HuH-7 (cell line): ENCODE results near the gene ARVCF.

ENCODE experiments used
- DNase-seq: peaks from one replicate; pipeline ENCODE4 v3.0.0; 2011; ENCODE audit warnings: low spot score

The ARVCF gene

DNA sequence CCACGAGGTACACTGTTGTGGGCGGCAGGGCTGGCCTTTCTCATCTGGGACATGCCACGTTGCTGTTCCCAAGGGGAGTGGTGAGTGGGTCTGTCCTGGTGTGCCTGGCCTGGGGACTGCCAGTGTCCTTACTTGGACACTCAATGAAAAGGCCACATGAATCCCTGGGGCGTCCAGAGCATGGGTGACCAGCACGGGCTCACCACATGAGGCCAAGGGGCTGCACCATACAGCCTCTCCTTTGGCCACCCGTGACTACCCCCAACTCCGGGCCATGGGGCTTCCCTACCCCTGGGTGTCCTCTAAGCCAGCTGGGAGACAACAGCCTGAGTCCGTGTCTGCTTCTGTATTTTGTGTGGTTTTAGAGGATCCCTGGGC lies 54.8 kb downstream of the ARVCF start:
- DNase-seq = no peak

DNA sequence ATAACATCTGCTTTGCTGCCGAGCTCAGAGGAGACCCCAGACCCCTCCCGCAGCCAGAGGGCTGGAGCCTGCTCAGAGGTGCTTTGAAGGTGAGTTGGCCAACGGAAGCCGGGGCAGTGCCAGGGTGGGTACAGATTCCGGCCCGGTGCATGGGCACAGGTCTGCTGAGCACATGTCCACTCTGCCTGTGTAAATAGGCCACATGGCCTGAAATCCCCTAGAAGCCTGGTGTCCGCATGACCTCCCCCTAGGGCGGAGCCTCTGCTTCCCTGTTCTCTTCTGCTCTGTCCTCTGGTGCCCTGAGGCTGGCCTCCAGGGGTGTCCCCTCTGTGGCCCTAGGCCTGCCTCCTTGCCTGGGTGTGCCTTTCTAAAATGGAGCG lies 55.4 kb downstream of the ARVCF start:
- DNase-seq = no peak

DNA sequence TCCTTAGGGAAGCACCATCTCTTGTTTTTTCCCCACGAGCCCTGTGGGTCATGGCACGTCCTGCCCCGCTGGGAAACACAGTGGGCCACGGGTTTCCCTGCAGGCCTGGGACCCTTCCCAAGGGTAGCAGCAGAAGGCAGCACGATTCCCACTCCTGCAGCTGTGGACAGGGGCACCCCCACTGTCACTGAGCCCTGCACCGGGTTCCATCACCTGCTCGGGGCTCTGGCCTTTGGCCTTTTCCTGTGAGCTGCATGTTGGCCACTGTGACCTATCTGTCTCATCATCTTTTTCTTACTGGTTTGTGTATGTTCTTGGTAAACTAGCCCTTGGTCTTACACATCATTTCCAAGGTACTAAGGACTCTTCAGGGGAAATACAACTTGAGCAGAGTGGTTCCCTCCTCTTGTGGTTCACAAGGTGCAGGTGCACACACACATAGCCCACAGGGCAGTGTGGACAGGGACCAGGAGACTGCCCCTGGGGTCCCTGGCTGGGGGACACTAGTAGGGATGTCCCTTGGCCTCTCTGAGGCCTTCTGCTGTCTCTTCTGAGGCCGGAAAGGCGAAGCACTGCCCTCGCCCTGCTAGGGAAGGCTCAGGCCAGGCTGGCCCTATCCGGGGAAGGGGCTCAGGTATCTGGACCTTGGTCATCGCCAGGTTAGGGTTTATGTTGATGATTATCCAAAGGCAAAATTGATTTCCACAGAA lies 56.0 kb downstream of the ARVCF start:
- DNase-seq = no peak

DNA sequence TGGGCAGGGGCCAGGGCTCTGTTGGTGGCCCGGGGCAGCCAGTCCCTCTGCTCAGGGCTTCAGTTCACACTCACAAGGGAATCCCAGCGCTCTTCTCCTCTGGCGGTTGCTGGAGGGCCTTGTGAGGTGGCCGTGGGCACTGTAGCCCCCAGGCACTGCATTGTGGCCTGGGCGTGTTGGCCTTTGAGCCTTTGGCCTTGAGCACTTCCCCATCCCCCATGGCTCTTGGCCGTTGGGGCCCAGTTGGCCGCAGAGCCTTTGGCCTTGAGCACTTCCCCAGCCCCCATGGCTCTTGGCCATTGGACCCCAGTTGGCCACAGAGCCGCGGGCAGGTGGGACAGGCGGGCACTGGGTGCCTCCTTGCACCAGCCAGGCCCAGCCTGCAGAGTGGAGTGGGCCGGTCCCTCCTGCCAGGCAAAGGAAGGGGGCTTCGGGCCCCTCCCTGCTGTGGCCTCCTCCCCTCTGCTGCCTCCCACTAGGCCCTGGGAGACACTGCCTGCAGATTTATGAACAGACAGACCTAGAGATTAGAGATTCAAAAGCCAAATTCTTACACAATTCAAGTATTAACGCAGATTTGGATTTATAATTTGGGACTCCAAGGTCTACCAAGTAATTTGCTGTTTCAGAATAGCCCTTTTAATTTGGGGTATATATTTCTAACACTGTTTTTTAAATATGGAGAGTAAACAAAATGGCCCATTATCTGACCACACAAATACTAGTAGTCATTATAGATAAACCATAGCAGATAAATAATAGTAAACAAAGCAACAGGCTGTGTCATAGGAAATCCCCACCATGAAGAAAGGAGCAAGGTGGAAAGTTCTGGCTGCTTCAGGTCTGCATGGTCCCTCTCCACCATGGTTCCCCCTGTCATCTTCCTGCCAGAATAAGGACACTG lies 56.8 kb downstream of the ARVCF start:
- no peak for DNase-seq

DNA sequence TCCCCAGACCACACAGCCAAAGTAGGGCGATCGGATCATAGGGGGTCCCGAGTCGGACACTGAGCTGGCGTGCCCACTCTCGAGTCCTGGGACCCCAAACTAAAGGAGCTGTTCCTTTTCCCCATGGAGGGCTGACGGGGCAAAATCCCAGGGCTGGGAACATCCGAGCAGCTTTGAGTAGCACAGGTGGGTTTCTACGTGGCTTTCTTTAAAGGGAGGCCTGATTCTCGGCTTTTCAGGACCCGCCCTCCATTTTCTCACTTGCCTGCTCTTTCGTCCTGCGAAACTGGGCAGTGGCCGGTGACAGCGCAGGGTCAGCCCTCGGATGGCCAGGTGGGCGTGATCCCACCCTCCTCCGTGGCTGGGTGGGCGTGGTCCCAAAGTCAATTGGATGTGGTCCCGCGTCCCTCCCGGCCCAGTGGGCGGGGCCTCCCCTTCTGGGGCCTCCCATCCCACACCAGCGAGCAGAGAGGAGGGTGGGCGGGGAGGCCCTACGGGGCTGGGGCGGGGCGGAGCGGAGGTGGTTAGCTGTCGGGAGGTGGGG lies 57.5 kb downstream of the ARVCF start:
- peak; percentile 98 for DNase-seq

DNA sequence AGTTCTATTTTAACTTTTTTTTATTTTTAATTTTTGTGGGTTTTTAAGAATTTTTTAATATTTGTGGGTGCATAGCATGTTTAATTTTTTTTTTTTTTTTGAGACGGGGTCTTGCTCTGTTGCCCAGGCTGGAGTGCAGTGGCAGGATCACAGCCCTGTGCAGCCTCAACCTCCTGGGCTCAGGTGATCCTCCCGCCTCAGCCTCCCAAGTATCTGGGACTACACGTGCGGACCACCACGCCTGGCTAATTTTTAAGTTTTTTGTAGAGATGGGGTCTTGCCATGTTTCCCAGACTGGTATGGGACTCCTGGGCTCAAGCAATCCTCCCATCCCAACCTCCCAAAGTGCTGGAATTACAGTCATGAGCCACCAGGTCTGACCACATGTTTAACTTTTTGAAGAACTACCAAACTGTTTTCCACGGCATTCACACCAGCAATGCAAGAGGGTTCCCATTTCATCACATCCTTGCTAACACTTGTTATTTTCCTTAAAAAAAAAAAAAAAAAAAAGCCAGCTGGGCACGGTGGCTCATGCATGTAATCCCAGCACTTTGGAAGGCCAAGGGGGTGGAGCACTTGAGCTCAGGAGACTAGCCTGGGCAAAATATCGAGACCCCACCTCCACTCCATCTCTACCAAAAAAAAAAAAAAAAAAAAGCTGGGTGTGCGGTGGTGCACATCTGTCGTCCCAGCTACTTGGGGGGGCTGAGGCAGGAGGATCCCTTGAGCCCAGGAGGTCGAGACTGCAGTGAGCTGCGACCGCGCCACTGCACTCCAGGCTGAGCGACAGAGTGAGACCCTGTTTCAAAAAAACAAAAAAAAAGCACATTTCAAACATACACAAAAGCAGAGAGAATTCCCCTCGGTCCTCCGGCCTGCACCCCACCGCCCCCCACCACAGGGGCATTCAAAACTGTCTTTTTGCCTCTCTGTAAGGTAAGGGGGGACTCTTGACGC lies 58.3 kb downstream of the ARVCF start:
- DNase-seq = no peak

DNA sequence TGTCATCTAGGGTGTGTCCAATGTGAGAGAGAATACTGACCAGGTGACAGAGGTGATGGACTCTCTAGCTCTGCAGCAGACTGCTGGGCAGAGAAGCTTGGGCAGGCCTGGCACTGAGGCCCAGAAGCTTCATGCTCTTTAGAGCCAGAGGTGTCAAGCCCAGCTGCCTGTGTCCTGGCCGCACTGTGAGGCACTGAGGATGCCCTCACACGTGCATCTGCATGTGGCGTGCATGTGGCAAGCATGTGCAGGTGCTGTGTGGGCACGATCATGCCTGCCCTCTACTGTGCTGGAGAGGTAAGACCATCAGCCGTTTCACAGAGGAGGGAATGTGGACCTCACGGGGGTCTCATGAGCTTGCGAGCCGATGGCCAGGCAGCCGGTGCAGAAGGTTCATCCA lies 59.2 kb downstream of the ARVCF start:
- no peak for DNase-seq

DNA sequence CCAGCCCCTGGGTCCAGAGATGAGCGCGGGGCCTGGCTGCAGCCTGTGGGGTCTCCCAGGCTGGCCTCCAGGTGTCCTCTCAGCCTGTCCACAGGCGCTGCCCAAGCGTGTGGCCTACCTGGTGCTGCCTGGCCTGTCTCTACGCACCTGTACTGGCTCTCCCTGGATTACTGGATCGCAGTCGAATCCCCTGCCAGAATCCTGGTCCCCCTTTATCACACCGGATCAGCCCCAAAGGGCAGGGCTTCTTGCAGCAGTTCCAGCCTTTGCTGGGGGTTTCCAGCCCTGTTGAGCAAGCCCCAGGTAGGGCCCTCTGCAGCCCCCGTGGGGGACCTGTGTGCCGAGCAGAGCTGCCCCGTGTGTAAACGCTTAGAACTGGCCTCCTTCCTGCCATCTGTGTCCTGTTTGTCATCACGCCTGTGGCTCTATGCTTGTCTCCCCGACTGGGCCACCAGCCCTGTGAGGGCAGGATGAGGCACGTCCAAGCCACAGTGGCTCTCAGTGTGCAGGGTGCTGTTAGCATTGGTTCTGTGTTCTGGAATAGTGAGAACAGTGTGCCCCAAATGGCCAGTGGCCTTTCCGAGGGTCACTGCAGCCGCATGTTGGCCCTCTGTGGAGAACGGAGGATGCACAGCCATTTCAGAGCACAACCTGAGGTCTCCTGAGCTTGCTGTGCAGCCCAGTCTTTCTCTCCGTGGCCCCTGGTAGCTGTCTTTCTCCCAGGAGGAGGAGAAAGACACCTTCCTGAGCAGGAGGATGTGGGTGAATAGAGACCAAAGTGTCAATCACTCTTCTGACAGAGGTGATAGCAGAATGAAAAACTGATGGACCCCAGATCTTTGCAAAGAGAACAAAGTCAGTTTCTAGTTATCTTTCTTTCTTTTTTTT lies 61.1 kb downstream of the ARVCF start:
- DNase-seq = no peak

DNA sequence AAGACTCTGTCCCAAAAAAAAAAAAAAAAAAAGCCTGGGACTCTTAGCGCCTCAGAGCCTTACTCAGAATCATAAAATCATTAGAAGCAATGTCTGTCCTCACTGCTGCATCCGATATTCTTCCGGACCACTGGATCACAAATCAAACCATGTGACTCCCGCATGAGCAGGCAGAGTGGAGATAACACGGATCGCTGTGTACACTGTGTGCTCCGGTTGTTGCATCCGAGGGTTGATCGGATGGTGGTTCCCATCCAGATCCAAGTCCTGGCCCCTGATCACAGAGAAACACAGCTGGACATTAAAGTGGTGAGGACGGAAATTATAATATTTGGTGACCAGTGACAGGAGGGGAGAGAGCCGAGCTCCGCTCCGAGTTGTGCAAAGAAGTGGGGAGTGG lies 65.3 kb downstream of the ARVCF start:
- no peak for DNase-seq

DNA sequence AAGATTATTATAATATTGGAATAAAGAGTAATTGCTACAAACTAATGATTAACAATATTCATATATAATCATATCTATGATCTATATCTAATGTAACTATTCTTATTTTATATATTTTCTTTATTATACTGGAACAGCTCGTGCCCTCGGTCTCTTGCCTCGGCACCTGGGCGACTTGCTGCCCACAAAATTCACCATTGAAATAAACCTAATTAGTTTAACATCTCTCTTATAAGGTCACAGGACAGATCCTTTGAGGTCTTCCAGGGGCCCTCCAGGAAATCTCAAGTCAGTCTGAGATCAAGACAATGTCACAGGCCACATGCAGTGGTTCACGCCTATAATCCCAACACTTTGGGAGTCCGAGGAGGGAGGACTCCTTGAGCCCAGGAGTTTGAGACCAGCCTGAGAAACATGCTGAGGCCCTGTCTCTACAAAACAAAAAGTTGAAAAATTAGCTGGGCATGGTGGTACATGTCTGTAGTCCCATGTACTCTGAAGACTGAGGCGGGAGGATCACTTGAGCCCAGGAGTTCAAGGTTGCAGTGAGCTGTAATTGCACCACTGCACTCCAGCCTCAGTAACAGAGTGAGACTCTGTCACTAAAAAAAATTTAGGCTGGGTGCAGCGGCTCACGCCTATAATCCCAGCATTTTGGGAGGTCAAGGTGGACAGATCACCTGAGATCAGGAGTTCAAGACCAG lies 68.4 kb downstream of the ARVCF start:
- no peak for DNase-seq

DNA sequence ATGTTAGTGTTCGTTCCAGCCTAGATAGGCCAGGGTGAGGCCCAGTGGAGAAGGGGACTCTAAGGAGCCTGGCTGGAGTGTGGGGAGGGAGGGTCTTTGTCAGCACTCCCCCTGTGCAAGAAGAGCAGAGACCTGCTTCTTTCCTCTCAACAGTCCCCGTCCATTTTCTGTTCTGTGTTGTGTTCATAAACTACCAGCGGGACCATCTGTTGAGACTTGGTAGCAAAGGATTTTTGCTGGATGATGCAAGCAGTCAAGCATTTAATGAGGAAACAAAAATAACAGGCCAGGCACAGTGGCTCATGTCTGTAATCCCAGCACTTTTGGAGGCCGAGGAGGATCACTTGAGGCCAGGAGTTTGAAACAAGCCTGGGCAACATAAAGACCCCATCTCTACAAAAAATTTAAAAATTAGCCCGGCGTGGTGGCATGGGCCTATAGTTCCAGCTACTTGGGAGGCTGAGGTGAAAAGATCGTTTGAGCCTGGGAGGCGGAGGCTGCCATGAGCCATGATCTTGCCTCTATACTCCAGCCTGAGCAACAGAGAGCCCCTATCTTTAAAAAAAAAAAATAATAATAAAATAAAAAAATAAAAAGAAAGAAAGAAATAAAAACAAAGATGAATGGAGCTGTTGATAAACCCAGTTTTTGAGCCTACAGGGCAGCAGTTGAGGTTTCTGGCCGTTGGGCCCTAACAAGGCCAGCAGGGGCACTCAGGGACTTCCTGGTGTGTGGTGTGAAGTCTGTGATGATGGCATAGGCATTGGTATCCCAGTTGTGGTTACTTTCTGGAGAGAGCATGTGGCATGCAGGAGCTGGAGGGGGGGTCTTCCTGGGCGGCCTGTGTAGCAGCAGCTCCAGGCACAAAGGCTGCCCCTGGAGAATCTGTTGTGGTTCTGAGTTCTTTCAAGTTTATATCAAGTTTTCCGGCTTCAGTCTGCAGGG lies 73.3 kb downstream of the ARVCF start:
- no peak for DNase-seq

DNA sequence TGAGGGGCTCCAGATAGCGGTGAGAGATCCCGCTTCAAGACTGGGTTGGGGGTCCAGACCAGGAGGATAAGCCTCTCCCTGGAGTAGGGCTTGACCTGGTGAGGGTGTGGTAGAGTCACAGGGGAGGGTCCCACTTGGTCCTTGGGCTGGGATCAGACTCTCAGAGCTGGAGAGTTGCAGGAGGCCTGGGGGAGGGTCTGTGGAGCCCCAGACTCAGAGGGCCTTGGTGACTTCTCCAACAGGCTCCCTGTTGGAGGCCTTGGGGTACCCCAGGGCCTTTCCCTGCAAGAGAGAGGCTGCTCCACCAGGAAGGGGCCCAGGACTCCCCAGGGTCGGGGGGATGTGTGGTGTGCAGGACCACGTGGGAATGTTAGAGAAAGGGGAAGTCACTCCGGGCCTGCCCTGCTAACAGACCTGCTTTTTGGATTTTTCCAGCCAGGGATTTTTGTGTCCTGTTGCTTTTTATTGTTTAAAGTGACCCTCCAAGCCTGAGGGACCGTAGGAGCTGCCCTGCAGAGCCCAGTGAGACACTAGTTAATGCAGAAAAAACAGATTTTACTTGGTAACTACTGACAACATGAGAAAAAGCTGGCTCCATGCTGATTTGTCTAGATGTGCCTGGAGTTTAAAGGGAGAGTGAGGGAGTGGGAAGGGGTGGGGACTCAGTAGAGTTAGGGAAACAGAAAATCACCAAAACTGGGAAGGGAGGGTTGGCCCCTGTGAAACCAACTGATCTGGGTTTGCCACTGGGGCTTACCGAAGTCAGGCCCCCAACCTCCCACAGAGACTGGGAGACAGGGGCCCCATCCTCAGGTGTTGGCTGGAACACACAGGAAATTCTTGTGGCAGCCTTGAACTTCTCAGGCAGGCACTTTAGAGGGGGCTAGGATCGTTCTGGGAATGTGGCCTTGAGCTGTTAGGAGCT lies 74.2 kb downstream of the ARVCF start:
- no peak for DNase-seq

DNA sequence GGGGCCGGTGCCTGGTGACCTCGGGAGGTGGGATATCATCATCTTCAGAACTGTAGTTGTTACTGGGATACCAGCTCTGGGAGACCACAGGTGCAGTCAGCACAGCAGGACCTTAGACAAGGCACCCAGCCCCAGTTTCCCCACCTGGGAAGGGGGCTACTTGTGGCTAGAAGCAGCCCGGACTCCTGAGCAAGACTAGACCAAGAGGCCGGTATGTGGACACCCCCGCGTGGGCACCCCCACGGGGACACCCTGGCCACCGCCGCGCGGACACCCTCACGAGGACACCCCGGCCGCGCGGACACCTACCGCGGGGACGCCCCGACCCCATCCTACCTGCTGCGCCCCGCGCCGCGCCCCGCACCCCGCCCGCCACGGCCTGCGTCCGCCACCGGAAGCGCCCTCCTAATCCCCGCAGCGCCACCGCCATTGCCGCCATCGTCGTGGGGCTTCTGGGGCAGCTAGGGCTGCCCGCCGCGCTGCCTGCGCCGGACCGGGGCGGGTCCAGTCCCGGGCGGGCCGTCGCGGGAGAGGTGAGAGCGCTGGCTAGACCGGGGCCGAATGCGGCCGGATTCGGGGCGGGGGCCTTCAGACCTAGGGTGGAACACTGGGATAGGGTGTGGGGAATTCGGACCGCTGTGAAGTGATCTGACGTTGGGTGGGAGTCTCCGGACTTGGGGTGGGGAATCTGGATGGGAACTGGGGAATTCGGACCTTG lies 75.1 kb downstream of the ARVCF start, which contains the start of the genes COMT and TXNRD2:
Gene COMT (plus strand): TSS at position 408 of the 718 bp plus-strand sequence. CDS start 20,755 bp downstream, outside the sequence.
Gene TXNRD2 (minus strand): TSS at position 454 of the 718 bp plus-strand sequence. CDS start 15 bp downstream, at position 439.
- peak; percentile 80 for DNase-seq

DNA sequence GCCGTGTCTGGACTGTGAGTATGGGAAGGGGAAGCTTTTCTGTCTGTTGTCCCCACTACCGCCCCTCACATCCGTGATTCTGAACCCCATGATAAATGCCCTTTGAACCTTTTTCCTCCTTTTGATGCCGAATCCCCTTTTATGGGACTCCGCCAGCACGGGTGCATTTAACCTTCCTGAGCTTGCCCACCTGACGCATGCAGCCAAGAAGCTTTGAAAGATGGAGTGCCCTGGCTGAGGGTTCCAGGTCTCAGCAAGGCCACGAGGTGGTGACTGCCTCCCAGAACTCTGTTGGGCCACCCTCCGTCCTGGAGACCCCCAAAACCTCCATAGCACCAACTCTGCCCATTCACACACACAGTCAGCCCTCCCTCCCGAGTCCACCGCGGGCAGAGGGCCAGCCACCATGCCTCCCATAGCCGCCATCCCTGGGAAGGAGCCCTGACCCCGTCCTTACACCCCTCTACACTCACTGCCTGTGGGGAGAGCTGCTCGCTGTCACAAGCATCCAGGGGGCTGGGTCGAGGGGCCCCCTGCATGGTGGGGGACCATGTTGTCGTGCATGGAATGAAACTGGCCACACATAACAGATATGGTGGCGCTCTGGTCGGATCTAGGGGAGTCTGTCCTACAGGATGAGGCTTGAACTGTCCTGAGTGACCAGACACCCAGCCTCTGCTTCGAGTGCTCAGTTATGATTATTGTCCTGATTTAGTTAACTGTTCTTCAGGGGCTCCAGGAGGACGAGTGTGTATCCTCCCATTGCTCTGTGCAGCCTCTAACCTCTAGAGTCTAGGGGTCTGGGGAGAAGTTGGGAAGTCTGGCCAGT lies 75.9 kb downstream of the ARVCF start:
- no peak for DNase-seq

DNA sequence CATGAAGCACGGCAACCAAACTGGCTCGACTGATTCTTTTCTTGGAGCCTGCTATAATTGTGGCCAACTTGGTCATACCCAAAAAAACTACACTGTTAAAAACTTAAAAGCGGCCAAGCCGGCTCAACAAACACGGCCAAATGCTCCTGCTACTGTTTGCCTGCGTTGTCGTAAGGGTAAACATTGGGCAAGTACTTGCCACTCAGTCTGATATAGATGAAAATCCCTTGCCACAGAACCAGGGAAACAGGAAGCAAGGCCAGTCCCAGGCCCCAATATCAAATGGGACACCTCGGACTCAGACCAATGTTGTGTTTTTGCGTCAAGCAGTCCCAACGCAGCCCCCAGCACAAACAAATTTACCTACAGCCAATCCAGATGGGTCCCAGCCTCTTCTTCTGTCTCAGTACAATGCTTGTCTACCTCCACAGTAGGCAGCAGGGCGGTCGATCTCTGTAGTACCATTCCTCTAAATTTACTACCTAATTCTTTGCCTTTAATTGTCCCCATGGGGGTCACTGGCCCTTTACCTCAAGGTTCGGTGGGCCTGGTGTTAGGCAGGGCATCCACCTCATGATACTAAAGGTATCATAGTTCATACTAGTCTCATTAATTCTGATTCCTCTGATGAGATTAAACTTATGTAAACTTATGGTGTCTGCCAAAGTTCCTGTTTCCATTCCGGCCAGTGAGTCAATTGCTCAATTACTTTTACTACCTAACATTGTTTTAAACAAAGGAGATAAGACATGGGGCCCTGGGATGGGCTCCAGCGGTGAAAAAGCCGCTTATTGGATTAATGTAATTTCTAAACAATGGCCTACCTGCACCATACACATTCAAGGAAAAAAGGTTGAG lies 78.8 kb downstream of the ARVCF start:
- no peak for DNase-seq
